Measurements from ENCODE around the gene TSPO.
"Not testable (repeated sequence)": the region's sequence is repeated elsewhere in the genome, so short reads cannot be mapped to it uniquely, and the experiment has no call there.

Gene TSPO

GRCh38 chr22:43151251-43152002 lies at the start of gene TSPO:
TSPO (plus strand) TSS chr22:43151559; CDS start chr22:43159239, 7,680 bp downstream.
- DNase-seq, result no peak

- not testable (repeated sequence) for DNase-seq
Observed at GRCh38 chr22:43104056-43104625, 47.2 kb upstream of the TSPO start.

DNA sequence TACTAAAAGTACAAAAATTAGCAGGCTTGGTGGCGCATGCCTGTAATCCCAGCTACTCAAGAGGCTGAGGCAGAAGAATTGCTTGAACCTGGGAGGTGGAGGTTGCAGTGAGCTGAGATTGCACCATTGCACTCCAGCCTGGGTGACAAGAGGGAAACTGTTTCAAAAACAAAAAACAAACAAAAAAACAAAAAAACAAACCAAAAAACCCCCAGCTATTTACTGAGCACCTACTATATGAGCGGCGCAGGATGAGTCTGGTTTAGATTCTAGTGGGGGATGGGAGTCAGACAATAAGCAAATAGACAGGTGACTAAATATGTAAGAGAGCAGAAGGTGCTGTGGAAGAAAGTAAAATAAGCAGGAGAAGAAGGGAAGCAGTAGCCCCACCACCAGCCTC lies 46.4 kb upstream of the TSPO start:
- DNase-seq, result not testable (repeated sequence)

- DNase-seq, result no peak
Observed at GRCh38 chr22:43106302-43106701, 45.1 kb upstream of the TSPO start.

- no peak for DNase-seq
Observed at GRCh38 chr22:43109511-43109910, 41.8 kb upstream of the TSPO start.

- no peak for DNase-seq
Observed at GRCh38 chr22:43109921-43110443, 41.4 kb upstream of the TSPO start.

GRCh38 chr22:43110444-43110926 lies 40.9 kb upstream of the TSPO start, which contains the start of gene BIK:
BIK (plus strand) TSS chr22:43110750; CDS start chr22:43124023, 13,273 bp downstream.
- no peak for DNase-seq

- no peak for DNase-seq
Observed at GRCh38 chr22:43110927-43111623, 40.3 kb upstream of the TSPO start.

DNA sequence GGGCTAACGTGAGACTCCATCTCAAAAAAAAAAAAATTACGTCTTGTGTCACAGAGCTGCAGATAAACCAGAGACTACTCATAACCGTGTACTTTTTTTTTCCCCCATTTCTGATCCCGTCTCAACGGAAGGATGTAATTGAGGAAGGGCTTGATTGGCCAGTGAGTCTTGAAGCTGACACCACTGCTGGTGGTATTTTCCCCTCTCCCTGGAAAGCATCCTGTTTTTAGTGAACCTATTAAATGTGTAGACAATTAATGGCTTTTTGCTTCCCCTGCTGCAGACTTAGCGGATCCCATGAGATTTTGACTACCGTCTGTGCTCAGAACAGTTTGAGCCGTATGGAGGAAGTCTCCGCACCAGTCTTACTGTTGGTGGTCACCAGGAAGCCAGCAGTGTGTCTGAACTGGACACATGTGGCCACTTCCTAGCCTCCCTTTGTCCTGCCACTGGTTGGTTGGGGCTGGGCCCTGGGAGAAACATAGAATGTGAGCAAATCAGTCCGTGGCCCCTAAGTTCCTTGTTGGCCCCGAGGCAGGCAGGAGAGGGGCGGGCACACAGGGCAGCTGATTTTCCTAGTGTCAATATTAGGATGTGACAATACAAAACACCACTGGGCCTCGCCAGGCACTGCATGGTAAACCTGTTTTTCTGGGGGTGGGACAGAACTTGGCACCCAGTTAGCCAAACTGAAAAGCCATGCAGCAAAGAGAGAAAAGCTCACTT lies 37.7 kb upstream of the TSPO start:
- no peak for DNase-seq

DNA sequence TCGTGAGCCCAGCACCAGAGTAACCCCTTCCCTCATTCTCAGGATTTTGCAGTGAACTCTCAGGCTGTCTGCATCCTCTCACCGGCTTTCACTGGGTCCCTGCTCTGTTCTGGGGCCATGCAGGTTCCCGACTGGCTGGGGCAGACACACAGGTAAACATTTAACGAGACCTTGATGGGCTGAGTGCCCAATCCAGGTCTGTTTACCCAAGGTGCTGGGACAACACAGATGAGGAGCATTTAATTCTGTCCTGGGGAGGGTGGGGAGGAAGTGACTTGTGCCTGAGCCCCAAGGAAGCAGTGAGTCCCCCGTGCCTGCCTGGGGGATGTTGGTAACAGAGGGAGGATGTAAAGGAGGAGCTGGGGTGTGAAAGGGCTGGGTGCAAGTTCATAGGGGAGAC lies 36.4 kb upstream of the TSPO start:
- no peak for DNase-seq

DNA sequence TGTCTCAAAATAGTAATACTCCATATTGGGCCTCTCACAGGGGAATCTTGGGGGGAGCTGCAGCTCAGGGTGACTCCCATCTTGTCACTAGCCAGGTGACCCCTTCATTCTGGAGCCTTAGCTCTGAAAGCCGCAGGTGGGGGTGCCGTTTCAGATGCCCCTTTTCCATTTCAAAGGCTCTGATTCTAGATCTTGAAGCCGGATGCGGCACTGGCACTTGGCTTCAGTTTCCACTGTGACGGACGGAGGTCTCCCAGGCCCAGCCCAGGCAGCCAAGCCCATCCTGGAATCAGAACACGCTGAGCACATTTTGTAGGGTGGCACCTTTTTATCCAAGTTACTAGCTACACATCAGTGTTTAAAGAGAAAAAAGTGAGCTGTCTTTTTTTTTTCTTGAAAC lies 34.4 kb upstream of the TSPO start:
- no peak for DNase-seq

- DNase-seq, result no peak
Observed at GRCh38 chr22:43118024-43118849, 33.1 kb upstream of the TSPO start.

- no peak for DNase-seq
Observed at GRCh38 chr22:43118953-43119458, 32.4 kb upstream of the TSPO start.

- DNase-seq, result no peak
Observed at GRCh38 chr22:43126501-43127165, 24.7 kb upstream of the TSPO start.

DNA sequence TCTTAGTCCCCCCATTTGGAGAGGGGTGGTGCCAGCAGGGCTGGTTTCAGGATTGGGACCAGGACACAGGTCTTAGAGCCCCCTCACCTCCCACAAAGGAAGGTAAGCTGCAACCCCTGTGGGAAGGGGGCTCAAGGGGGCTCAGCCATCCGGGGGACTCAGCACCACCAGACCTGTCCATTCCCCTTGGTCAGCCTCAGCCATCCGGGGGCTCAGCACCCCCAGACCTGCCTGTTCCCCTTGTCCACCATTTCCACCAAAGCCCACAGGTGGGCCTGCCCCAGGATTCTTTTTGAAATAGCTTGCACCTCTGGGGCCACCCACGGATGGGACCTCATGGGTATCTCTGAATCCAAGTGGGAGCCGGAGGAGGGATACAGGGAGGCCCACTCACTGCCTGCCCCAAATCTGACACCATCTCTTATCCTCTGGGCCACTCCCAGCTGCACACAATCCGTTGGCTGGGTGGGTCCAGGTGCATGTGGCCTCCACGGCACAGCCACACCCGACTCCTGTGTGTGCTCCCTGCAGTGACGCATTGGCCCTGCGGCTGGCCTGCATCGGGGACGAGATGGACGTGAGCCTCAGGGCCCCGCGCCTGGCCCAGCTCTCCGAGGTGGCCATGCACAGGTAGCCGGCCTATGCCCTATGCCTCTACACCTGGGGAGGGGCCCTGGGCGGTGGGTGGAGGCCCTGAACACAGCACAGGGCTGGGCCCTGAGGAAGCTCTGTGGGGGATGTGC lies 24.0 kb upstream of the TSPO start:
- DNase-seq, result no peak

DNA sequence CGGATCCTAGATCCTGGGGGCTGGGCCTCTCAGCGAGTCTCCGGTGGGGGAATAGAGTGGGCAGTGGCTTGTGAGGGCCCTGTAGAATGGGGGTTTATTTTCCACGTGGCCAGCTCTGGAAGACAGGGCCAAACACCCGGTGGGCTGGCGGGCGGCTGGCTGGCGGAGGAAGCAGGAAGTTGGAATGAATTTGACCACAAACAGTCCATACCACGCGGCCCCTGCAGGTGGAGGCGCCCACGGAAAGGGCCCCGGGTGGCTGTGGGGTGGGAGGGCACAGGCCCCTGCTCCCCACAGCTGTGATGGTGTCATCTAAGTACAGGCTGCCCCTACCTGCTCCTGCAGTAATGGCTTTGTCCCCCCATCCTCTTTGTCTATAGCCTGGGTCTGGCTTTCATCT lies 23.2 kb upstream of the TSPO start:
- DNase-seq, result no peak

DNA sequence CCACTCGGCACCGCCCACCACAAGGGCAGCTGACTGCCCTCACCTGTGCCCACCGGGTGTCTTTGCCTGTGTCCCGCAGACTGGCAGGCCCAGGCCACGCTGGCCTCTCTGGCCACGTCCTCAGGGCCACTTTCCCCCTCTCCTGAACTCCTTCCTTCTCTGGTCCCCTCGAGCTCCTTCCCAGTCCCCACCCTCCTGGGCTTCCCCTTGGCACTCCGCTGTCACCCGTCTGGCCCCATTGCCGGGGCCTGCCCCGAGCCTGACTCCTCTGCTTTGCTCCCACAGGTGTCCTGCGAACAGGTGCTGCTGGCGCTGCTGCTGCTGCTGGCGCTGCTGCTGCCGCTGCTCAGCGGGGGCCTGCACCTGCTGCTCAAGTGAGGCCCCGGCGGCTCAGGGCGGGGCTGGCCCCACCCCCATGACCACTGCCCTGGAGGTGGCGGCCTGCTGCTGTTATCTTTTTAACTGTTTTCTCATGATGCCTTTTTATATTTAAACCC lies 22.4 kb upstream of the TSPO start:
- DNase-seq, result peak; percentile 76

DNA sequence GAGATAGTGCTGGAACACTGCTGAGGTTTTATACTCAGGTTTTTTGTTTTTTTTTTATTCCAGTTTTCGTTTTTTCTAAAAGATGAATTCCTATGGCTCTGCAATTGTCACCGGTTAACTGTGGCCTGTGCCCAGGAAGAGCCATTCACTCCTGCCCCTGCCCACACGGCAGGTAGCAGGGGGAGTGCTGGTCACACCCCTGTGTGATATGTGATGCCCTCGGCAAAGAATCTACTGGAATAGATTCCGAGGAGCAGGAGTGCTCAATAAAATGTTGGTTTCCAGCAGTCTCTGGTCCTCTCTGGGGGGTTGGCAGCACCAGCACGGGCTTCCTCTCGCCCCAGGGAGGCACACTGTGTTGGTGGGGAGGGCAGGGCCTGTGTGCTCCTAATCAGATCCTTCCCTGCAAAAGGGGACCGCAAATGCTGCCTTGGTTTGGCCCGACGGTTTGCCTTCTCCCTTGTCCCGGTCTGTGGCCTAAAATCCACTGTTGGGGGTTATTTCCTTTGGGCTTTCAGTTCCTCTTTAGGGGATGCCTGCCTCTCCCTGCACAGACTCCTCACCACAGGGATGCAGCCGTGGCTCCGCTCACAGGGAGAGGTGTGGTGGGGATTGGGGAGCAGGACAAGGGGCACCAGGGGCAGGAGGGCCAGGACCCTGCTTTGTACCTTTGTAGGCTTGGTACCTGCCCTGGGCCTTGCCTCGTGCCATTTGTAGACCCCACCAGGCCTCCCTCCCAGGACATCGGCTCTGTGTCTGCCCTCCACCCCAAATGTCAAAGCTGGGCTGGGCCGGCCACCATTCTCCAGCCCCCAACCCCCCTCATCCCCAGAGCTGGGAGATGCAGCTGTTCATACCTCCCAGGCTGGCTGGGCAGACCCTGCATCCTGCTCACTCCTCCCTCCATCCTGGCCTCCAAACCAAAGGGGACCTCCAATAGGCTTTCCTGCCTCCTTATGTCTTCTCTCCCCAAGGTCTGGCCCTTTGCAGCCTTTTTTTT lies 21.6 kb upstream of the TSPO start:
- no peak for DNase-seq
